HG03103 (cell line): ENCODE measurements around the gene ITK.

Source experiments
- ATAC-seq: cut with Tn5 transposase; IDR thresholded peaks from one replicate; pipeline ENCODE4 v1.9.1; 2021; ENCODE audit warnings: low read depth; ENCODE audit not compliant: unreplicated experiment

Gene ITK

DNA sequence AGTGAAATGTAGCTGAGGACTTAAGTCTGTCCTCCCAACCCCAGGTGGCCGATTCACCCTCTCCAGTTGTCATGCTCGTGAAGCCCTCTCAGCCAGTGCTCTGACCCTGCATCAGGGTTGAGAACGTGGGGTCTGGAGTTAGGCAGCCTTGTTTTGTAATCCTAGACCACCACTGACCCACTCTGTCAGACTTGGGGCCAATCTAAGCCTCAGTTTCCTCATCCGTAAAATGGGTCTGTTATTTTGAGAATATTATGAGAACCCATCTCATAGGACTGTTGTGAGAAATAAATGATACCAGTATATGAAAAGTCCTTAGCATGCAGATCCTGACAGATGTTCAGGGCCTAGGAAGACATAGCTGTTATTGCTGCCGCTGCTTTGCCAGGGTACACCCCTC lies 122.4 kb downstream of the ITK start:
- ATAC-seq, result no peak

DNA sequence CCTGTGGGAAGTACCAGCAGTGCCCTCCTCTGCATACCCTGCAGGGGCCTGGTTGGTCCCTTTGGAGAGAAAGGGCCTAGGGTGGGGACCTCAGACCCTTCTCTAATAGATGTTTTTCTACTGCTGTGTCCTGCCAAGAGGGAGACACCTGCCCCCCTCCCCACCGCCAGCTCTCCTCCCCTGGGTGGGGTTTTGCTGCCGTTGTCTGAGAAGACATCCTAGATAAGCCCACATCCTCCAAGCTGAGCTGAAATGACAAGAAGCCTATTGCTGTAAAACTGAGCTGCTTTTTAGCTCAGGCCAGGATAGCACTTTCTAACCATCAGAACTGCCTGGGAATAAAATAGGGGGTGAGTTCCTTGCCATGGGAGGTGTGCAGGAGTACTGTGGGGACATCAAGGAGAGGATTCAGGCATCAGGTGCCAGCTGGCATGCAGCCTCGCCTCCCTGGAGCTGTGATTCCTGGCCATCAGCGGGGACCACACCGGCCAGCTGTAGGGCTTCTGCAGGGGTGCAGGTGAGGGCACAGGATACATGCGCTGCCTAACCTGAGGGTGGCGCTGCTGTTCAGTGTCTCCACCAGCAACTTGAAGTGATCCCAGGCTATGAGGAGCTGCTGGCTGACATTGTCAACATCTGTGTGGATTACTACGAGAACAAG lies 123.2 kb downstream of the ITK start:
- ATAC-seq, result no peak
